Esophagus (tissue), 2 donors: ENCODE results near the gene CACNA2D3. TPM values are rescaled to one million over a fixed set of nuclear protein-coding genes. Genes with fewer than 3 reads are reported as not detected.

Source experiments
- H3K27ac ChIP-seq, 2 donors: one replicate each; pipeline ENCODE4 v1.5.1; 2013; ENCODE audit warnings: low read depth in 2 of 2, mild to moderate bottlenecking in 2 of 2, inconsistent platforms in 1 of 2, low read length in 1 of 2, moderate library complexity in 1 of 2
- H3K27me3 ChIP-seq, 2 donors: one replicate each; pipeline ENCODE4 v1.6.1; 2013; ENCODE audit warnings: low read length in 2 of 2, control low read depth in 1 of 2, mild to moderate bottlenecking in 1 of 2; ENCODE audit not compliant: insufficient read depth in 2 of 2, control insufficient read depth in 1 of 2
- H3K36me3 ChIP-seq, 2 donors: one replicate each; pipeline ENCODE4 v1.6.1; 2013; ENCODE audit warnings: low read length in 1 of 2; ENCODE audit not compliant: control insufficient read depth in 2 of 2, insufficient read depth in 2 of 2
- H3K4me1 ChIP-seq, 2 donors: one replicate each; pipeline ENCODE4 v1.6.1; 2013; ENCODE audit warnings: low read length in 1 of 2; ENCODE audit not compliant: control insufficient read depth in 2 of 2, insufficient read depth in 2 of 2
- H3K4me3 ChIP-seq, 2 donors: one replicate each; pipeline ENCODE4 v1.5.1; 2013; ENCODE audit warnings: low read length in 2 of 2, mild to moderate bottlenecking in 2 of 2, low read depth in 1 of 2, moderate library complexity in 1 of 2
- H3K9me3 ChIP-seq, 2 donors: one replicate each; pipeline ENCODE4 v1.6.1; 2013; ENCODE audit warnings: mild to moderate bottlenecking in 2 of 2, low read depth in 1 of 2, low read length in 1 of 2, moderate library complexity in 1 of 2; ENCODE audit not compliant: control insufficient read depth in 2 of 2, insufficient read depth in 1 of 2
- WGBS, 2 donors: extraction: QIAGEN DNeasy Blood & Tissue Kit; methylation state at CpG; one replicate each; pipeline ENCODE4 v1.1.7; 2013; 5-methylcytosine and 5-hydroxymethylcytosine counted together
- polyA plus RNA-seq, 2 donors: library from polyadenylated mRNA; stranded (reverse); fragments of 200-250 nt; gene quantifications; one replicate each; pipeline ENCODE4 v1.2.3, GENCODE V29; 2013
- donor health status: healthy with polysubstance abuse.
- donor health status: Bipolar disorder and iron deficiency.

Gene CACNA2D3
- polyA plus RNA-seq, 2 donors, result 1.7 to 1.8 TPM

- WGBS, 2 donors, result 76 to 81% methylated on average over 7 of the region's 7 CpGs
- H3K4me1 ChIP-seq, result no peaks in the 10 kb centered on the region
- H3K27ac ChIP-seq, result no peak overlapping the region
- no peak overlapping the region for H3K4me3 ChIP-seq
- no peaks in the 10 kb centered on the region for H3K27me3 ChIP-seq
- no peaks in the 10 kb centered on the region for H3K9me3 ChIP-seq
- H3K36me3 ChIP-seq, result no peaks in the 10 kb centered on the region
These were observed 204.6 kb downstream of the CACNA2D3 start for GRCh38 chr3:54326951-54327350.

- Histone ChIP-seq H3K27me3 (no peaks in the 10 kb centered on the region), H3K36me3 (no peaks in the 10 kb centered on the region), H3K27ac (no peak overlapping the region), H3K4me1 (no peaks in the 10 kb centered on the region), H3K4me3 (no peak overlapping the region), H3K9me3 (no peaks in the 10 kb centered on the region)
- 86 to 90% methylated on average over 2 of the region's 2 CpGs for WGBS, 2 donors
These were observed 209.0 kb downstream of the CACNA2D3 start for GRCh38 chr3:54331341-54331740.

GRCh38 chr3:54337846-54338245 is 215.5 kb downstream of the CACNA2D3 start:
- 60 to 63% methylated on average over 6 of the region's 6 CpGs for WGBS, 2 donors
- H3K36me3 ChIP-seq, result no peaks in the 10 kb centered on the region
- H3K9me3 ChIP-seq, result no peaks in the 10 kb centered on the region
- no peak overlapping the region for H3K27ac ChIP-seq
- H3K4me1 ChIP-seq, result no peaks in the 10 kb centered on the region
- no peak overlapping the region for H3K4me3 ChIP-seq
- H3K27me3 ChIP-seq, result no peaks in the 10 kb centered on the region

DNA sequence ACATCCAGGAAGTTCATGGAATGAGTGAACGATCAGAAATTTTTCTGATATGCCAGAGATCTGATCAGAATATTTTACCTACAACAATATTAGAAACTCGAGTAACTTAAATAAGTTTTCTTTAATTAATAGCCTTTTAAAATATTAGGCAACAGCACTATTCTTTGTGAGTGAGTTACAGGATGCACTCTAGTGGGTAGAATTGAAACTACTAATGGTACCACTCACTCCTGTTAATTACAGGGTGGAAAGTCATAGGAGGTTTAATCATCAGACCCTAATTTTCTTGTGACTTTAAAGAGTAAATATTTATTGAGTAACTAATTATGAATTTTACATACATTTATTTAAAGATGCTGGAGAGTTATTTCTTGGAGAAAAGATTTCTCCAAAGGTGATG is 217.3 kb downstream of the CACNA2D3 start:
- H3K36me3 ChIP-seq, result no peaks in the 10 kb centered on the region
- 51 to 57% methylated on average over 2 of the region's 2 CpGs for WGBS, 2 donors

GRCh38 chr3:54341811-54342210 is 219.5 kb downstream of the CACNA2D3 start:
- no peaks in the 10 kb centered on the region for H3K9me3 ChIP-seq
- H3K27ac ChIP-seq, result no peak overlapping the region
- no peak overlapping the region for H3K4me3 ChIP-seq
- no peaks in the 10 kb centered on the region for H3K27me3 ChIP-seq
- no peaks in the 10 kb centered on the region for H3K36me3 ChIP-seq
- WGBS, 2 donors, result 84 to 92% methylated on average over 2 of the region's 2 CpGs
- H3K4me1 ChIP-seq, result no peaks in the 10 kb centered on the region

More for the DNA sequence above, 217.3 kb downstream of the CACNA2D3 start:
- H3K27me3 ChIP-seq, result no peaks in the 10 kb centered on the region
- no peaks in the 10 kb centered on the region for H3K4me1 ChIP-seq
- H3K4me3 ChIP-seq, result no peak overlapping the region
- no peak overlapping the region for H3K27ac ChIP-seq
- no peaks in the 10 kb centered on the region for H3K9me3 ChIP-seq

- Histone ChIP-seq H3K27ac (no peak overlapping the region), H3K4me1 (no peaks in the 10 kb centered on the region), H3K9me3 (no peaks in the 10 kb centered on the region), H3K27me3 (no peaks in the 10 kb centered on the region), H3K36me3 (no peaks in the 10 kb centered on the region), H3K4me3 (no peak overlapping the region)
- 36 to 48% methylated on average over 9 of the region's 9 CpGs for WGBS, 2 donors
These were observed 220.3 kb downstream of the CACNA2D3 start for GRCh38 chr3:54342676-54343075.

- H3K27ac ChIP-seq, result no peak overlapping the region
- 93% methylated on average over 1 of the region's 1 CpG for WGBS, 2 donors
- no peaks in the 10 kb centered on the region for H3K36me3 ChIP-seq
- H3K4me3 ChIP-seq, result no peak overlapping the region
- no peaks in the 10 kb centered on the region for H3K9me3 ChIP-seq
- no peaks in the 10 kb centered on the region for H3K27me3 ChIP-seq
- no peaks in the 10 kb centered on the region for H3K4me1 ChIP-seq
These were observed 221.1 kb downstream of the CACNA2D3 start for GRCh38 chr3:54343495-54343894.

DNA sequence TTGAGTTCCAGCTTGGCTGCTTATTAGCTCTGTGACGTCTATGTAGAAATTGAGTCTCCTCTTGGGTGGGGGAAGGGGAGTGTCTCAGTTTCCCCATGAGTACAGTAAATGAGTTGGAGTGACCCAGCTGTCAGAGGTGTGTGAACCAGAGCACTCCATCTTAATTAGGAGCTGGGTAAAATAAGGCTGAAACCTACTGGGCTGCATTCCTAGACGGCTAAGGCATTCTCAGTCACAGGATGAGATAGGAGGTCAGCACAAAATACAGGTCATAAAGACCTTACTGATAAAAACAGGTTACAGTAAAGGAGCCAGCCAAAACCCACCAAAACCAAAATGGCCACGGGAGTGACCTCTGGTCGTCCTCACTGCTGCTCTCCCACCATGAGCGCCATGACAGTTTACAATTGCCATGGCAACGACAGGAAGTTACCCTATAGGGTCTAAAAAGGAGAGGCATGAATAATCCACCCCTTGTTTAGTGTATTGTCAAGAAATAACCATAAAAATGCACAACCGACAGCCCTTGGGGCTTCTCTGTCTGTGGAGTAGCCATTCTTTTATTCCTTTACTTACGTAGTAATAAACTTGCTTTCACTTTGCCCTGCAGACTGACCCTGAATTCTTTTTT is 222.4 kb downstream of the CACNA2D3 start:
- Histone ChIP-seq H3K4me3 (no peak overlapping the region), H3K9me3 (no peaks in the 10 kb centered on the region), H3K27me3 (no peaks in the 10 kb centered on the region), H3K27ac (no peak overlapping the region), H3K4me1 (no peaks in the 10 kb centered on the region), H3K36me3 (no peaks in the 10 kb centered on the region)
- 74 to 76% methylated on average over 8 of the region's 8 CpGs for WGBS, 2 donors

DNA sequence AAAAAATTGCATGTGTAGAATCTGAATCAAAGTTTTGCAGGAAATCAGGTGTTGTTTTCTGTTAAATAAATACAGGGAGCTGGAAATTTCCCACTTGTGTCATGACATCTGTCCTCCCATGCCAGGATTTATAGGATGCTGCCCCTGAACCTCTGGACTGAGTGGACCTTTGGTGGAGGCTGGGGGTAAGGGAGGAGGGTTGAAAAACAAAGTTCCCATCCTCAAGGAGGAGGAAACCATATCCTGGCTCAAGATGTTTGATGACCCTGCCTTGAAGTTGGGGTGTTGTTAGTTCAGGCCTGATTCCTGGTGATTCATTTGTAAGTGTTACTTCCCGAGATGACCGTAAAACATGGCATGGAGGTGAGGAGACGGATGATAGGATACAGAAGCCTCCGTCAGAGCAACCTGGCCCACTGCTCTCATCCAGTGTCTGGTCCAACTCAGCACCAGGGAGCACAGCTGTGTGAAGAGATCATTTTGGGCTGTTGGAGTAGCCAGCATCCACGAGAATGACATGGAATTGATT is 223.6 kb downstream of the CACNA2D3 start:
- no peaks in the 10 kb centered on the region for H3K36me3 ChIP-seq
- H3K4me1 ChIP-seq, result no peaks in the 10 kb centered on the region
- 82% methylated on average over 5 of the region's 5 CpGs for WGBS, 2 donors
- no peaks in the 10 kb centered on the region for H3K27me3 ChIP-seq
- no peak overlapping the region for H3K27ac ChIP-seq
- H3K9me3 ChIP-seq, result no peaks in the 10 kb centered on the region
- H3K4me3 ChIP-seq, result no peak overlapping the region

- H3K4me1 ChIP-seq, result no peaks in the 10 kb centered on the region
- H3K27ac ChIP-seq, result no peak overlapping the region
- no peaks in the 10 kb centered on the region for H3K36me3 ChIP-seq
- WGBS, 2 donors, result 90 to 96% methylated on average over 3 of the region's 3 CpGs
- H3K27me3 ChIP-seq, result no peaks in the 10 kb centered on the region
- H3K4me3 ChIP-seq, result no peak overlapping the region
- H3K9me3 ChIP-seq, result no peaks in the 10 kb centered on the region
These were observed 224.7 kb downstream of the CACNA2D3 start for GRCh38 chr3:54347060-54347459.
